ENCODE data around the gene CAMTA1.

CAMTA1 gene

DNA sequence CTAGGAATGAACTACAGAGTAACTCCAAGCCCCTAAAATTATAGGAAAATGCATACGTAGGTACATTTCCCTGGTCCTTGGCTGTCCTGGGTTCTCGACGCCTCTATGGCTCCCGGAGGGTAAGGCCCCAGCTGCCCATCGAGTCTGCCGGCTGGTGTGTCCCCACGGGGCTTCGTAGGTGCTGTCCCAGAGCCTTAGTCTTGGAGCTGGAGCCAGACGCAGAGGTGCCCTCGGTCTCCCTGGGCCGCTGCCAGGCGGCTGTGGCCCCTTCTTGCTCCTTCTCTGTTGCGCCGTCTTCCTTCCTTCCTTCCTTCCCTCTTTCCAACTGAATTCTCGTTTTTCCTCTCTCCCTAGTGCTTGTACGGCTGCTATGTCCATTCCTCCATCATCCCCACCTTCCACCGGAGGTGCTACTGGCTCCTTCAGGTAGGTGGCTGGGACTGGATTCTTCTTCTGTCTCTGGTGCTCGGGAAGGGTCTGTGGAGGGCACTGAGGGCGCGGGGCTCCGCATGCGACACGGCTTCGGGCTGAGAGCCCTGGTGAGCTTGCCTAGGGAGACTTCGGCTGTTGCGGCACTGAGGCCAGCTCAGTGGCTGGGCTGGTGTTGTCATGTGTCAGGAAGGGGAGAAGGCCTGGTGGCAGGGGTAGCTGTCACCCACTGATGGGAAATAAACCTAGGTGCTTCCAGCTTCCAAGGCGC is 682.4 kb downstream of the CAMTA1 start:
- H3K4me3 ChIP-seq (ENCODE audit: low read length), result no peak overlapping the region
- TF ChIP-seq, protein P1, sequence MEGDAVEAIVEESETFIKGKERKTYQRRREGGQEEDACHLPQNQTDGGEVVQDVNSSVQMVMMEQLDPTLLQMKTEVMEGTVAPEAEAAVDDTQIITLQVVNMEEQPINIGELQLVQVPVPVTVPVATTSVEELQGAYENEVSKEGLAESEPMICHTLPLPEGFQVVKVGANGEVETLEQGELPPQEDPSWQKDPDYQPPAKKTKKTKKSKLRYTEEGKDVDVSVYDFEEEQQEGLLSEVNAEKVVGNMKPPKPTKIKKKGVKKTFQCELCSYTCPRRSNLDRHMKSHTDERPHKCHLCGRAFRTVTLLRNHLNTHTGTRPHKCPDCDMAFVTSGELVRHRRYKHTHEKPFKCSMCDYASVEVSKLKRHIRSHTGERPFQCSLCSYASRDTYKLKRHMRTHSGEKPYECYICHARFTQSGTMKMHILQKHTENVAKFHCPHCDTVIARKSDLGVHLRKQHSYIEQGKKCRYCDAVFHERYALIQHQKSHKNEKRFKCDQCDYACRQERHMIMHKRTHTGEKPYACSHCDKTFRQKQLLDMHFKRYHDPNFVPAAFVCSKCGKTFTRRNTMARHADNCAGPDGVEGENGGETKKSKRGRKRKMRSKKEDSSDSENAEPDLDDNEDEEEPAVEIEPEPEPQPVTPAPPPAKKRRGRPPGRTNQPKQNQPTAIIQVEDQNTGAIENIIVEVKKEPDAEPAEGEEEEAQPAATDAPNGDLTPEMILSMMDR (conservative IDR thresholded peaks at IDR 0.05; ENCODE audit: low read length), result no peak
- DNase-seq (ENCODE audit: low read depth), result no peak

DNA sequence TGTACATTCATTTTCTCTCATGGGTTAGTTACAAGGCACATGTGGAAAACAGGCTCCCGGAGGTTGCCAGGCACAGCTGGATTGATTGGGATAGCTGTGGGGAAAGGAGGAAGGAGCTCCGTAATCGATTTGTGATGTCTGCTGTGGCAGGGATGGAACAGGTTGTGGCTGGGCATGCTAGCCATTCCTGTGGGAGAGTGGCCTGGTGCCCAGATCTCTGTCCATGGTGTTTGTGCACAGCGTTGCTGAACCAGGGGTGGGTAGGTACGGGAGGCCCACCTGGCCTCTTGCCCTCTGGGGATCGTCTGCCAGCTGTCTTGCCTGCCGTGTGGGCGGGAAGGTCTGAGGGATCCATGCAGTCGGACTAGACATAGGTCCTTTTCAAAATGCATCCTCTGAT is 683.0 kb downstream of the CAMTA1 start:
- TF ChIP-seq, protein P1 (conservative IDR thresholded peaks at IDR 0.05; ENCODE audit: low read length), result no peak
- H3K4me3 ChIP-seq (ENCODE audit: low read length), result no peak overlapping the region
- DNase-seq (ENCODE audit: low read depth), result peak; percentile 38

DNA sequence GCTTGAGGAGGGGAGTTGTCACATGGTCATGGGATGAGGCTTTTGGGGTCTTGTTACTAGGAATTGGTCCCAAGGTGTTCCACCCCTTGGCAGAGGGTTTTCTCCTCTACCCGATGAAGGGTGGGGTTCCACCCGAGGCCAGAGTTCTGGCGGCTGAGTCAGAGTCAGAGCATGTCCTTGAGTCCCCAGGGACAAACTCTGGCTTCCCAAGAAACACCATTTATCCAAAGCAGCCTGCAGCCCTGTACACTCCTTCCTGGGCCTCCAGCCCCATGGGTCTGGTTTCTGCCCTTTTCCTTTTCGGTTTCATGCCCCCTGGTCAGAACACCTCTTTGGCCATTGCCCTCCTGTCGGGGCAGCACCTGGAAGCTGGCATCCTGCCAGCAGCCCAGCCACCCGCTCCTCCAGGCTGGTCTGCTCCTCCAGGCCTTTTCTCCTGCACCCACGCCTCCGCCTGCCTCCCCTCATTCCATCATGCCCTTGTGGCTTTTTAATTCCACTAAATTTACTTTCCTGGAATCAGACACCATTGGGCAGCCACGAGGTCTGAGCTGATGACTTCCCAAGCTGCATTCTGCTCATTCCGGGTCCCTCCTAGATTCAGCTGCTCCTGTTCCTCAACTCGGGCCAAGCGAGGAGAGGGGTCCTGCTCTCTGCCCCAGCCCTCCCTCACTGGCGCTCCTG is 684.1 kb downstream of the CAMTA1 start:
- H3K4me3 ChIP-seq (ENCODE audit: low read length), result no peak overlapping the region
- peak; percentile 88 for DNase-seq (ENCODE audit: low read depth)
- TF ChIP-seq, protein P1 (conservative IDR thresholded peaks at IDR 0.05; ENCODE audit: low read length), result no peak

DNA sequence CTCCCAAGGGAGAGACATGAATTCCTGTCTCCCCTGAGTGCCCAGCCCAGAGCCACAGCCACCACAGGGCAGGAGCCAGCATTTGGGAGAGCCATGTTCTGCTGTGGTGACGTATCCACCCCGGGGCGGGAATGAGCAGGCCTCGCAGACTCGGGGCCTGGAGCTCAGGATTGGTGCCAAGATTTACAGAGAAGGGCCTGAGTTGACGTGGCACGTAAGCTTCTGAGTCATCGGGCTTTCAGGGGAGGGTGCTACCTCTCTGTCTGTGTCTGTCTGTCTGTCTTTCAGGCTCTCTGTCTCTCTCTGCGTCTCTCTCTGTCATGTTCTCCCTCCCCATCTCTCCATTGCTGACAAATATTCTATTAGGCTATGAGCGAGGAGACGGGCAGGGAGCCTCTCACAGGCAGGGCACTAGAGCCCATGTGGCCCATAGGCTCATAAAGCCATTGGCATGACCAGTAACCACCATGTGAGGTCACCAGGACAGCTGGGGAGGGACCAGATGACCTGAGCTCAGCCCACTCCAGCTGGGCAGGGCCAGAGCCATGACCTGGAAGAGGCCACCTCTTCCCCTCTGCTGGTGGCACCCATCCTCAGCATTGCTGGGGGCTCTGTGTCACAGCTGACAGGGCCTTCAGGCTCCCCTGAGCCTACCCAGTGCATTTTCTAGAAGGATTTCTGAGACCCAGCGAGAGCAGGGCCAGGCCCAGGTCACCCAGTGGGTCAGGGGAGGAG is 685.8 kb downstream of the CAMTA1 start:
- H3K4me3 ChIP-seq (ENCODE audit: low read length), result no peak overlapping the region
- peak; percentile 98 for DNase-seq (ENCODE audit: low read depth)
- TF ChIP-seq, protein P1 (conservative IDR thresholded peaks at IDR 0.05; ENCODE audit: low read length), result no peak

DNA sequence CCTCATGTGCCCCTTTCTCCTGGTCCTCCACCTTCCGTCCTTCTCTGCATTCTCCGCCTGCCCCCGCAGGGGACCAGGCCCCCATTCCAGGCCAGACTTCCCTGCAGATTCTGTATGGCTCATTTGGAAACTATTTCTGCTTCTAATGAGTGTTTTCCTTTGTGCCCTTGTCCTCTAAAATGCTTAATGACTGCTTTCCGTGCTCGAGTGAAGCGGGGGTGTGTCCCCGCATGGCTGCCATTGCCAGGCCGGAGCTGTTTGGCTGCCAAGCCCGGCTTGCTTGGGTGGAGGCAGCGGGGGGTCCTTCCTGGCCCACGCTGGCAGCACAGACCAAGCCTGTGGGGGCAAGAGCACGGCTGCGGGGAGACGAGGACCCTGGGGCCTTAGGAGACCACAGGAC is 686.6 kb downstream of the CAMTA1 start:
- DNase-seq (ENCODE audit: low read depth), result peak; percentile 72
- TF ChIP-seq, protein P1 (conservative IDR thresholded peaks at IDR 0.05; ENCODE audit: low read length), result no peak
- H3K4me3 ChIP-seq (ENCODE audit: low read length), result no peak overlapping the region

DNA sequence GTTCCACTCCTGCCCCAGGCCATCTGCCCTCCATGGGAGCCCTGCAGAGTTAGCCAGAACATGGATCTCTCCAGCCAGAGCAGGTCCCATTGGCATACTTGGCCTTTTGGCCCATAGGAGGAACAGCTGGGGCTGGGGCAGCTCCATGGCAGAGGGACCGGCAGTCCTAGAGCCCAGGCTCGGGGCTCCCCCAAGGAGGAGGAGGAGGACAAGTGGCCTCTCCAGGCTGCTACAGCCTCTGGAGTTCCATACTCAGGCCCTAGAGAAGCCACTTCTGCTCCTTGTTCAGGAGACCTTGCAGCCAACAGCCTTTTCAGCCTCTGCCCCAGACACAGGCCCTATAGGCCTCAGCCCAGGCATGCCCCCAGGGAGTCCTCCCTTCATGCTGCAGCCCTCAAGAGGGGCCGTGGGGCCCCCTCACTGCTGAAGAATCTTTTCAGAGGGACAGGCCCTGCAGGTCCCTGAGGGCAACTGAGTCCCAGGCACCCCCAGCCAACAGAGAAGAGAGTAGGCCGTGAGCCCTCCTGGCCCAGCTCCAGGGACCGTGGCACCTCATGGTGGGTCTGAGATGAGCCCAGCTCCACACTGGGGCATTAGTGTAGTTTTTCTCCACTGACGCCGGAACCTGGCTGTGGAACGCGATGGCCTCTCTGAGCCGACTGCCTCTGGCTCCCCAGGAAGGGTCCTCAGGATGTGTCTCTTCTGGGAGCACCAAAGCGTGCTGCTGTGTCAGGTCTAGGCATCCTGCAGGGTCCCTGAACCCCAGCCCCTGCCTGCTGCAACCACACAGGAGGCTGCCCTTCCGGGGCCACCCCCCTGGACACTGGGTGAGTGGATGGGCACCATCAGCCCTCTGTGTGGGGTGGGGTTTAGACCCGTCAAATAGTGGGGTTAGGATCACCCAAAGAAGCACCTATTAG is 688.2 kb downstream of the CAMTA1 start:
- DNase-seq (ENCODE audit: low read depth), result no peak
- no peak overlapping the region for H3K4me3 ChIP-seq (ENCODE audit: low read length)
- TF ChIP-seq, protein P1 (conservative IDR thresholded peaks at IDR 0.05; ENCODE audit: low read length), result no peak
